ENCODE measurements around the gene NDST4.

DNA sequence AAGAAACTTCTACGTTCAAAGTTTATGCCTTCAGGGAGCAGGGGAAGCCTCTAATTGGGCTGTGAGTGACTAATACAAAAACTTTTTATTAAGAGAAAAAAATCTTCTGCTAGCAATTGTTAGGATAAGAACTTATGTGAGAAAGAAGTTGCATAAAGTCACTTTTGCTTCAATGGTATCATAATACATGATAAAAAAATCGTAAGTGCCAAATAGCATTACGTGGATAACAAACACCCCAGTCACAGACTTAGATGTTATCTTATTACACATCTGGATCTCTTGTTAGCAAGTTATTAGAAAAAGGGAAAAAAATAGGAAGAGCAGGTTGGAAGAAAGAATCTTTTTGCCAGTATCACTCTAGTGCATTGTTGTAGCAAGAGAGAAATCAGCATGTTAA is 4.2 kb upstream of the NDST4 start:
- no peak for TF ChIP-seq CTCF (IDR thresholded peaks at IDR 0.05; ENCODE audit: insufficient read depth, low read length)
- TF ChIP-seq POLR2AphosphoS5 (IDR thresholded peaks at IDR 0.05; ENCODE audit: low read depth), result no peak
